Myocyte (in vitro differentiated cells): Measurements from ENCODE around the gene TP53BP1. TPM values are rescaled to one million over a fixed set of nuclear protein-coding genes. Genes with fewer than 3 reads are reported as not detected.

Experiments
- DNase-seq: peaks from one replicate; pipeline ENCODE4 v3.0.0-alpha.2; 2012; ENCODE audit warnings: low read depth
- total RNA-seq: library from RNA; depleted of rRNA; stranded (reverse); fragments of >200 nt; gene quantifications from 2 replicates; pipeline ENCODE4 v1.2.3, GENCODE V29; 2014

Gene TP53BP1
- total RNA-seq, 1 donor from 2014 or later: 86.4 TPM

DNA sequence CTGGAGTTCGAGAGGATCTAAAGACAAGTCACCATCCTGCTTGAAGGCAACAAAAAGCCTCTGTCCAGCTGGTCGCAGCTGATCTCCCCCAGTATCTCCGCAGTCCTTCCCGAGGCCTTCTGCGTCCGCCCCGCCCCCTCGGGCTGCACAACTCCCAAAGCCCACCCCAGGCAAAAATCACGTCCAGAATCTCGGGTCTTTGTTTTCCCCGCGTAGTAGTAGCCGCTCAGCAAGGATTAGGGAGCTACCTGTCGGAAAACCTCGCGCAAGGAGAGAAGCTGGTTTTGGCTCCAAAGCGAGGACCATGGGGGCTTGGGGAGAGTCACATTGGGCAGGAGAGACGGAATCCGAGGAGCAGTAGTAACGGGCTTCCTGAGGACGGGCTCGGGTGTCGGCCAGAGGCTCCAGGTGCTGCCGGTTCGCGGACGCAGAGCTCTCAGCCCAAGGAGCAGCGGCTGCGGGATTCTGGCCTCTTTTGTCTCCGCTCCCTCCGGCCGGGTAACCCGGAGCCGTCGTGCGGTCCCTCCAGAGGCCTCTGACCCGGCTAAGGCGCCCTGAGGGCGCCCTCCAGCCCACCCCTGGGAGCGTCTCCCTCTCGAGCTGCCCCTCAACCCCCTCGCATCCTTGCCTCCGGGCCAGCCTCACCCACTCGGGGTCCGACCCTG is 122.5 kb downstream of the TP53BP1 start:
- DNase-seq: no peak

DNA sequence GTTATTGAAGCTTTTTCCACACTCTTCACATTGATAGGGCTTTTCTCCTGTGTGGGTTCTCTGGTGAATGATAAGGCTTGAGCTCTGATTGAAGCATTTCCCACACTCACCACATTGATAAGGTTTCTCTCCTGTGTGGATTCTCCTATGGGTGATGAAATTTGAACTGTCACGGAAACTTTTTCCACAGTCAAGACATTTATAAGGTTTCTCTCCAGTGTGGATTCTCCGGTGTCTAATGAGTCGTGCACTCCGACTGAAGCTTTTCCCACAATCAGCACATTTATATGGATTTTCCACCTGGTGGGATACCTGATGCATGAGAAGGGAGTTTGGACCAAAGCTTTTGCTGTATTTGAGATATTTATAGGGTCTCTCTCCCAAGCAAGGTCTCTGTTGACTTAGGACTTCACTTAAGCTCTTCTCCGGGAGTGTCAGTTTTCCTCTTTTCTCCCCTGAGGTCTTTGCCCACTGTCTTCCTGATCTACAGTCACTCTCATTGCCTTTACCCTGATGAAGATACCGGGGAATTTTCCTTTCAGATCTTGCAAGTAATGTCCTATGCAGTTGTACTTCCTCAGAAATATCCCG is 131.5 kb downstream of the TP53BP1 start:
- DNase-seq: no peak

DNA sequence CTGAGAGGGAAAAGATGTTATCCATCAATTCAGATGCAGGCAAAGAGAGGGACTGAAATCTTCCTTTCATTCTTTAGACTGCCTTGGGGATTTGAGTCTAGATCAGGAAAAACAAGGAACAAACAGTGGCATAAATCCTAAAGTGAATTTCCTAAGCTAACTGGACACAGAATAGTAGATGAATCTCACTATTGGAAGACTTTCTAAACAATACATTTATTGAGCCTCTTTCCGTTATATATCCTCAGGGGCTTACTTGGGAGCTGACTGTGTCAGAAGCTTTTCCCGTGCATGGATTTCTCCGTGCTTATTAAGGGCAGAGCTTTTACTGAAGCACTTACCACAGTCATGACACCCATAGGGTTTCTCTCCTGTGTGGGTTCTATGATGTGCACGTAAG is 132.1 kb downstream of the TP53BP1 start:
- DNase-seq: no peak

Other genes with a start within 250 kb of the TP53BP1 start
- 0.21 TPM in 1 of 2 replicates, not detected in the other for gene TGM5, start 226.2 kb downstream of the TP53BP1 start, total RNA-seq
- gene TGM7, start 190.9 kb downstream of the TP53BP1 start, total RNA-seq: not detected in 2 replicates
- gene LCMT2, start 162.6 kb downstream of the TP53BP1 start, total RNA-seq: 4.5 and 7.1 TPM in 2 replicates
- gene ZSCAN29, start 122.1 kb downstream of the TP53BP1 start, total RNA-seq: 22.7 and 26.2 TPM in 2 replicates
- 8.2 and 11.7 TPM in 2 replicates for gene TUBGCP4, start 122.1 kb downstream of the TP53BP1 start, total RNA-seq
- gene MAP1A, start 24.5 kb upstream of the TP53BP1 start, total RNA-seq: 332 and 364 TPM in 2 replicates
- gene PPIP5K1, start 97.1 kb upstream of the TP53BP1 start, total RNA-seq: 9.9 and 10.5 TPM in 2 replicates
- gene CKMT1B, start 100.9 kb upstream of the TP53BP1 start, total RNA-seq: not detected in 2 replicates
- 0.08 TPM in 1 of 2 replicates, not detected in the other for gene STRC, start 125.6 kb upstream of the TP53BP1 start, total RNA-seq
- gene CATSPER2, start 155.7 kb upstream of the TP53BP1 start, total RNA-seq: 0.16 and 0.62 TPM in 2 replicates
- gene CKMT1A, start 200.7 kb upstream of the TP53BP1 start, total RNA-seq: not detected in 2 replicates